ENCODE results near the gene MAML1.
"Not testable (repeated sequence)": the region's sequence is repeated elsewhere in the genome, so short reads cannot be mapped to it uniquely, and the experiment has no call there.

MAML1 gene

DNA sequence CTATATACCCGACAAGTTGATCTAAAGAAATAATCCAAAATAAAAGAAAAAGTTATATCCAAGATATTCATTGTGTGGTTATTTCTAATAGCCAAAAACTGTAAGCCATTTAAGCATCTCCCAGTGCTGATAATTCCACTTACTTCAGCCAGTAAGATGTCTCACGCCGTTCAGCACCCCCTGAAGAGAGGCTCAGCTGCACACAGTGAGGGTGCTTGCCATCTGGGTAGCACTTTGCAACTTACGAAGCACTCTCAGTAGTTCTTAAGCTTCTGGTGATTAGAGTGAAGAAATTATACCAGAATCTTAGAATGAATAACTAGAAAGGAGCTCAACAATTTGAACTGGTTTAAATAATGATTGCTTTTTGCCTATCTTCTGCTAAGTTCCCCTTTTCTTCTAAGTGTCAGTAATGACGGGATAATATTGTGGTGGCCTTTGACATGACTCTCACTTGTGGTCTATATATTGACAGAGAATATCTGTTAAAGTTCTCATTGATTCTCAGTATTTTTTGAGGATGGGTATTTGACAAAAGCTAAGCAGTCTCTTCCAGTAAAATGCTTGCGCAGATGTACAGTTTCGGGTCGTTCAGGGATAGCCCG, 35.0 kb downstream of the MAML1 start:
- DNase-seq (ENCODE audit: low read depth in 3 of 3), result no peak

DNA sequence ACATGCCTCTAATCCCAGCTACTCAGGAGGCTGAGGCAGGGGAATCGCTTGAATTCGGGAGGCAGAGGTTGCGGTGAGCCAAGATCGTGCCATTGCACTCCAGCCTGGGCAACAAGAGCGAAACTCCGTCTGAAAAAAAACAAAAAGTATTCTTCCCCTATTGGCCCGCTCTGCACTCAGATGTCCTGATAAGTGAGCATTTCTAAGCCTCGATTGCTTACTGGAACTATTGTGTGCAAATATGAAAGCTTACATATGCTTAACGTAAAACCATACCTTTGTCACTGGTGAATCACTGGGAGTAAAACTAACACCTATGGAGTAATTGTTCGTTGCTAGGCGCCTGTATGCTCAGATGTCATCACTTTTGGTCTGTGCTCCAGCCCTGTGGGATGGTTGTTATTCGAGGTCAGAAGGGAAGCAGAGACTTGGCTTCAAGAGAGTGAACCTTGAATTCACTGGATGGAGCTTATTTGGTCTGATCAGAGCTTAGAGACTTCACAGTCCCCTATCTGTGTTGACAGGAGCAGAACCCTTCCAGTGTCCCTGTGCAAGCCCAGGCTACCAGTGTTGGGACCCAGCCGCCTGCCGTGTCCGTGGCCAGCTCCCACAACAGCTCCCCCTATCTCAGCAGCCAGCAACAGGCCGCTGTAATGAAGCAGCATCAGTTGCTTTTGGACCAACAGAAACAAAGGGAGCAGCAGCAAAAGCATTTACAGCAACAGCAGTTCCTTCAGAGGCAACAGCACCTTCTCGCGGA, 35.9 kb downstream of the MAML1 start:
- DNase-seq (ENCODE audit: low read depth in 3 of 3), result no peak

DNA sequence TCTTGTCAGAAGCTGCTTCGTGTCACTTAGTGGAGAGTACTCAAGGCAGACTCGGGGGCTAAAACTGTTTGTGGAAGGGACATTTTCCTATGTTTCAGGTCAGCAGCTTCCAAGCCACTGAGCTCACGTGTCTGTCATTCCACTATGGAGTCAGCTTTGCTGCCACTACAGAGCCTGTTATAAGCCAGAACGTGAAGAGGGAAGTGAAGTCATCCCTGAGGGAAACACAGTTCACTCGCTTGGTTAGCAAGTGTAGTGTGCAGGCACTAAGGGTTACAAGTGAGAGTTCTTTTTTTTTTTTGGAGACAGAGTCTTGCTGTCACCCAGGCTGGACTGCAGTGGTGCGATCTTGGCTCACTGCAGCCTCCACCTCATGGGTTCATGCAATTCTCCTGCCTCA, 36.6 kb downstream of the MAML1 start:
- DNase-seq (ENCODE audit: low read depth in 3 of 3), result no peak

DNA sequence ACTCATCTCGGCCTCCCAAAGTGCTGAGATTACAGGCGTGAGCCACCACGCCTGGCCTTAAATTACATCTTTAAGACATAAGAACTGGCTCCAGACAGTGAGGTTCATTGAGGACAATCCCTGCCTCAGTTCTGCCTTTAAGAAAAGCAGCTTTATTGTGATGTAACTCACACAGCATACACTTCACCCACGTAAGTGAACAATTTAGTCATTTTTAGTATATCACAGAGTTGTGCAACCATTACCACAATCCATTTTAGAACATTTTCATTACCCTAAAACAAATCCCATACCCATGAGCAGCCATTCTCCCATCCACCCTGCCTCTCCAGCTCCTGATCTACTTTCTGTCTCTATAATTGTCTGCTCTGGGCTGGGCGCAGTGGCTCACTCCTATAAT, 37.2 kb downstream of the MAML1 start:
- DNase-seq (ENCODE audit: low read depth in 3 of 3), result no peak

GRCh38 chr5:179771311-179771895, 38.8 kb downstream of the MAML1 start:
- DNase-seq (ENCODE audit: low read depth in 3 of 3), result no peak

DNA sequence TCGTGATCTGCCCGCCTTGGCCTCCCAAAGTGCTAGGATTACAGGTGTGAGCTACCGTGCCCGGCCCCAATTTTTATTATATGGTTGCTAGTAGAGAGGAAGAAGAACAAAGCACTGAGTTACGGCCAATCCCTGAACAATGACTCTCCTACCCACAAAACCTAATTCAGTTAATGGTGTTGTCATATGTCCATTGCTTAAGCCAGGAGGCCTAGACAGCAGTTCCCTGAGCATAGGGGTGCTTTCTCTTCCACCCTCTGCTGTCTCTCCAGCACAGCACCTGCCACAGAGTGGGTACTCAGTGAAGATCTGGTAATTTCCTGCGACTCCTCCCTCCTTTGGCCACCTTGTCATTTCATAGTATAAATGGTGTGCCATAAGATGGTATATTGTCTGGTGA, 39.7 kb downstream of the MAML1 start:
- no peak for DNase-seq (ENCODE audit: low read depth in 3 of 3)

DNA sequence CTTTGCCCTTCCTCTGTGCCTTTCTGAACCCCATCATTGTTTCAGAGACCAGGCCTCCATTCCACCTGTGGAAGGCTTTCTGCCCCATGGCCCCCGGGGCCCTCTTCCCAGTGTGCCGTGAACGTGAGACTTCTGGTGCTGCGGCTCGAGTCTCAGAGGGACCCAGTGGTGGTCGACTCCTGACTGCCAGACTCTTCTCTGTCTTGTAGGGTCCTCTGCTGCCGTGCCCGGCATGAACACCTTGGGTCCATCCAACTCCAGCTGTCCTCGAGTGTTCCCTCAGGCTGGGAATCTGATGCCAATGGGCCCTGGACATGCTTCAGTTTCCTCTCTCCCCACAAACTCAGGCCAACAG, 41.0 kb downstream of the MAML1 start:
- DNase-seq (ENCODE audit: low read depth in 3 of 3), result no peak

- no peak for DNase-seq (ENCODE audit: low read depth in 3 of 3)
Observed at GRCh38 chr5:179774442-179774841, 41.8 kb downstream of the MAML1 start.

- no peak for DNase-seq (ENCODE audit: low read depth in 3 of 3)
Observed at GRCh38 chr5:179776411-179776938, 43.9 kb downstream of the MAML1 start.

DNA sequence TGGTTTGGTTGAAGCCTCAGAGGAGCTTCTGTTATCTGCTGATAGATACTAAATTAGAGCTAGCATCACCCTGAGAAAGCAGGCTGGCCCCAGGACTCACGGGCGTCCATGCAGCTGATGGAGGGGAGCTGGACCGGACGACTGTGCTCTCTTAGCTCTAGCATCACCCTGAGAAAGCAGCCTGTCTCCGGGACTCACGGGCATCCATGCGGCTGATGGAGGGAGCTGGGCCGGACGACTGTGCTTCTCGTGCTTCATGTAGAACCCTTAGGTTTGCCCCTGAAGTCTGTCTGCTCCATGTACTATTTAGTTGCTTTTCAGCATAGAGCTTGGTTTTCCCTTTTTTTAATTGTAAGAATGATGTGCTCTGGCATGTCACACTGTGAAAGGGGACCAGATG, 44.8 kb downstream of the MAML1 start:
- DNase-seq (ENCODE audit: low read depth in 3 of 3), result no peak

DNA sequence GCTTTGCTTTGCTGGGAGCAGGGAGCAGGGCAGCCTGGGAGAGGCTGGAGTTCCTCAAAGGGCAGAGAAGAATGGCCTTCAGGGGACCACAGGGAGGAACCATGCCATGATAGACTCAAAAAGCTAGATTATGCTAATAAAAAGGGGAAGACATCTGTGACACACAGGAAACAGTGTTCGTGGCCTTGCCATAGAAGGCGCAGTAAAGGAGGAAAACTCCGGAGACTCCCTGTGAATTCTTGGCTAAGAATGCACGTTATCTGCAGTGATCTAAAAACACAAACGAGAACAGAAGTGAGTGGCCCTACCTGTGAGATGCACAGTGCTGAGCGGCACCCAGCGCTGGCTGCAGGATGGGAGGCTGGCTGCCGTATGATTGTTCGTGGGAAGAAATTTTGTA, 45.3 kb downstream of the MAML1 start:
- DNase-seq (ENCODE audit: low read depth in 3 of 3), result no peak

DNA sequence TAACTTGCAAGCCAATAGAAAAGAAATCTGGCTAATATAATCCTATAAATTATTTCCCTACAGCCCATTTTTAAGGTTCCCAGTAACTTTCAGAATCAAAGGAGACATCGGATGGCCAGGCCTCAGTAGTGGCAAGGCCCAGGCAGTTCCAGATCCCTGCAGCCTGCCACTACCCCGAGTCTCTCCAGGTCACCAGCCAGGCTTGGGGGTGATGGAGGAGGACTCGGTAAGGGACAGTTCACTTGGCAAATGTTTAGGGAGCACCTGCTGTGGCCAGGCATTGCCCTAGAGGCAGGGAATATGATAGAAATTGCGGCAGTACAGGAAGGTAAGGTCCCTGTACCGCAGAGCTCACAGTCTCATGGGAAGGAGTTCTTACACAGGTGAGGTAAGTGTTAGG, 46.0 kb downstream of the MAML1 start:
- DNase-seq (ENCODE audit: low read depth in 3 of 3), result no peak

- DNase-seq (ENCODE audit: low read depth in 3 of 3), result no peak
Observed at GRCh38 chr5:179779826-179780225, 47.2 kb downstream of the MAML1 start.

- no peak for DNase-seq (ENCODE audit: low read depth in 3 of 3)
Observed at GRCh38 chr5:179780362-179780761, 47.7 kb downstream of the MAML1 start.

DNA sequence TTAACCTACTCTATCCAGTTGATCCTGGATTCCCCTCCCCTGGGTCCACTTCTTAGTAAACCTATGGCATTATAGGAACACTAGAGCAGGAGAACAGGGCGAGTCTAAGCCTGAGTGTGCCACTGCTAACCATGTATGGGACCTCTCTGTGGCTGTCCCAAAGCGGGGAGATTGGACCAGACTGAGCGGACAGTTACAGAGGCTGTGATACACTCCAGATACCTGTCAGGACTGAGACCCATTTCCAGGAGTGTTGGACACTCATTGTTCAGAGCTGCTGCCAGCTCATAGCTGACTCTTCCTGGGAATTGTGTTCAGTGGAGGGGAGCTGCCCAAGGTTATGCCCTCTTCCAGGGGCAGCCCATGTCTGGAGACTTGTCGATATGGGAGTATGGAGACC, 49.2 kb downstream of the MAML1 start:
- DNase-seq (ENCODE audit: low read depth in 3 of 3), result no peak

DNA sequence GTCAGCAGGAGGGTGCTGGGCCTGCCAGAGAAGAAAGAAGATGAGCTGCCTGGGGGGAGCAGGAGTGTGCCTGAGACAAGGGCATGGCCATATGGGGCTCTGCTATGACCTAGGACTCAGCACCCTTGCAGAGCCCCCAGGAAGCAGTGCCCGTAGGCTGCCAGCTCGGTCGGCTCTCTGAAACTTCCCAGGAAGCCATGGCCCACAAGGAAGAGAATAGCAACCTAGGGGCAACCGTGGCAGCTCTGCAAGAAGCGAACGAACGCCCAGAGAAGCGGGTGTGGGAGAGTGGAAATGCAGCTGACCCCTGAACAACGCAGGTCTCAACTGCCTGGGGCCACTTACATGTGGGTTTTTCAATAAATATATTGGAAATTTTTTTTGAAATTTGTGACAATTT, 50.5 kb downstream of the MAML1 start:
- DNase-seq (ENCODE audit: low read depth in 3 of 3), result no peak

GRCh38 chr5:179786861-179787260, 54.2 kb downstream of the MAML1 start:
- DNase-seq (ENCODE audit: low read depth in 3 of 3), result no peak

- no peak for DNase-seq (ENCODE audit: low read depth in 3 of 3)
Observed at GRCh38 chr5:179788193-179788854, 55.7 kb downstream of the MAML1 start.

GRCh38 chr5:179789278-179789677, 56.7 kb downstream of the MAML1 start:
- DNase-seq (ENCODE audit: low read depth in 3 of 3), result not testable (repeated sequence)

DNA sequence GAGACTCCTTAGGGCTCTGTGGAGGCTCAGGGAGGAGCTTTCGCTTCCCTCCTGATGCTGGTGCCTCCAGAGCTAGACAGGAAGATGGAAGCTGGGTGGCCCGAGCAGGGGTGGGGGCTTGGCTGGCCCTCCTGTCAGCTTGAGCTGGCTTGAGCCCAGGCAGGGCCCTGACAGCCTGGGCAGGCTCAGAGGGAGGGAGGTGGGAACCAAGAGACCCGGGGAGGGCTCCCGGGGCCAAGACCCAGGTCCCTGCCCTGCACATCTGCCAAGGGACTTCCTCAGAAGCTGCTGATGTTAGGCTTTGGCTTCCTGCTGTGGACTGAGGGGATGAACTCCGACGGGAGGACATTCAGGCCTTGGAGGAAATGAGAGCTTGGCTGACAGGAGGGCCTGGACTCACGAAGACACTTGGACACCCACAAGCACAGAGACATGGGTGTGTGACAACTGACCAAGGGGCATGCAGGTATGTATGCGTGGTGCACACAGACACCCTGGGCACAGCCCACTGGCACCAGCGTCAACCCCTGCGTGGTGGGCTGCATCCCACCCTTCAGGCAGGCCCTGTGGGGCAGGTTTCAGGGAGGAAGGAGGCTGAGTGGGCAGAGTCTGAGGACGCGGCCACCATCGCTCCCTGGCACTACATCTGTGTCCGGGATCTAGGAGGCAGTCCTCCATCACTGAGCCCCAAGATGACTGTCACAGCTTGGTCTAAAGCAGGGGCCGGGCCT, 59.4 kb downstream of the MAML1 start:
- no peak for DNase-seq (ENCODE audit: low read depth in 3 of 3)

- DNase-seq (ENCODE audit: low read depth in 3 of 3), result no peak
Observed at GRCh38 chr5:179792612-179793467, 60.2 kb downstream of the MAML1 start.
